ENCODE results near the gene PRKCH. TPM values are rescaled to one million over a fixed set of nuclear protein-coding genes. Genes with fewer than 3 reads are reported as not detected.

The PRKCH gene
- total RNA-seq, 1 experiment from 2014 or later = 10.3 TPM

DNA sequence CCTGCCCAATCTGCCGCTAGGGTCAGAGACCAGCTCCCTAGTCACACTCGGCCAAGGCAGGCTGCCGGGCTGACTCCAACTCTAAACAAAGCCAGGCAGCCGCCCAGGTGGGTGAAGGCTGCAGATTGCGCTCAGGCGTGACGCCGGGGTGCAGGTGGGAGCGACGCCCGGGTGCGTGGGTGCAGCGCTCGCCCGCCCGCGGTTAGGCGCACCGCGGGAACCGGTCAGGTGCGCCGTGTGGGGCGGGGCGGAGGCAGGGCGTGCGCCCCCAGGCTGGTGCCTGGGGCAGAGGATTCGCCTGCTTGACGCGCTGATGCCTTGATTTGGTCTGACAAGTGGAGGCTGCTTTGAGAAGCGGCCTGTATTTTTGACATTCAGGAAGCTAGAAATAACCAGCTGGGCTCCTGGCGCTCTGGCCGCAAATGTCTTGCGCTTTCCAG lies 247.2 kb downstream of the PRKCH start (continued):
- 0 out of 2 replicates have a peak, but pooled peaks have one; percentile 72 for TF ChIP-seq ARID4B (CRISPR knock-in tag; IDR thresholded peaks at IDR 0.05; ENCODE audit: borderline replicate concordance)
- no peak for TF ChIP-seq HMGA2 (CRISPR knock-in tag; IDR thresholded peaks at IDR 0.05)
- TF ChIP-seq, protein P1, sequence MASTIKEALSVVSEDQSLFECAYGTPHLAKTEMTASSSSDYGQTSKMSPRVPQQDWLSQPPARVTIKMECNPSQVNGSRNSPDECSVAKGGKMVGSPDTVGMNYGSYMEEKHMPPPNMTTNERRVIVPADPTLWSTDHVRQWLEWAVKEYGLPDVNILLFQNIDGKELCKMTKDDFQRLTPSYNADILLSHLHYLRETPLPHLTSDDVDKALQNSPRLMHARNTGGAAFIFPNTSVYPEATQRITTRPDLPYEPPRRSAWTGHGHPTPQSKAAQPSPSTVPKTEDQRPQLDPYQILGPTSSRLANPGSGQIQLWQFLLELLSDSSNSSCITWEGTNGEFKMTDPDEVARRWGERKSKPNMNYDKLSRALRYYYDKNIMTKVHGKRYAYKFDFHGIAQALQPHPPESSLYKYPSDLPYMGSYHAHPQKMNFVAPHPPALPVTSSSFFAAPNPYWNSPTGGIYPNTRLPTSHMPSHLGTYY (CRISPR knock-in tag; IDR thresholded peaks at IDR 0.05) = no peak
- TF ChIP-seq, protein P2, sequence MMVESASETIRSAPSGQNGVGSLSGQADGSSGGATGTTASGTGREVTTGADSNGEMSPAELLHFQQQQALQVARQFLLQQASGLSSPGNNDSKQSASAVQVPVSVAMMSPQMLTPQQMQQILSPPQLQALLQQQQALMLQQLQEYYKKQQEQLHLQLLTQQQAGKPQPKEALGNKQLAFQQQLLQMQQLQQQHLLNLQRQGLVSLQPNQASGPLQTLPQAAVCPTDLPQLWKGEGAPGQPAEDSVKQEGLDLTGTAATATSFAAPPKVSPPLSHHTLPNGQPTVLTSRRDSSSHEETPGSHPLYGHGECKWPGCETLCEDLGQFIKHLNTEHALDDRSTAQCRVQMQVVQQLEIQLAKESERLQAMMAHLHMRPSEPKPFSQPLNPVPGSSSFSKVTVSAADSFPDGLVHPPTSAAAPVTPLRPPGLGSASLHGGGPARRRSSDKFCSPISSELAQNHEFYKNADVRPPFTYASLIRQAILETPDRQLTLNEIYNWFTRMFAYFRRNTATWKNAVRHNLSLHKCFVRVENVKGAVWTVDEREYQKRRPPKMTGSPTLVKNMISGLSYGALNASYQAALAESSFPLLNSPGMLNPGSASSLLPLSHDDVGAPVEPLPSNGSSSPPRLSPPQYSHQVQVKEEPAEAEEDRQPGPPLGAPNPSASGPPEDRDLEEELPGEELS (CRISPR knock-in tag; IDR thresholded peaks at IDR 0.05) = no peak
- peak; percentile 66; the same call in 1 of the 2 replicates for TF ChIP-seq ETV6 (CRISPR knock-in tag; IDR thresholded peaks at IDR 0.05)
- TF ChIP-seq, protein P3, sequence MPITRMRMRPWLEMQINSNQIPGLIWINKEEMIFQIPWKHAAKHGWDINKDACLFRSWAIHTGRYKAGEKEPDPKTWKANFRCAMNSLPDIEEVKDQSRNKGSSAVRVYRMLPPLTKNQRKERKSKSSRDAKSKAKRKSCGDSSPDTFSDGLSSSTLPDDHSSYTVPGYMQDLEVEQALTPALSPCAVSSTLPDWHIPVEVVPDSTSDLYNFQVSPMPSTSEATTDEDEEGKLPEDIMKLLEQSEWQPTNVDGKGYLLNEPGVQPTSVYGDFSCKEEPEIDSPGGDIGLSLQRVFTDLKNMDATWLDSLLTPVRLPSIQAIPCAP (CRISPR knock-in tag; IDR thresholded peaks at IDR 0.05) = no peak
- TF ChIP-seq, protein P4, sequence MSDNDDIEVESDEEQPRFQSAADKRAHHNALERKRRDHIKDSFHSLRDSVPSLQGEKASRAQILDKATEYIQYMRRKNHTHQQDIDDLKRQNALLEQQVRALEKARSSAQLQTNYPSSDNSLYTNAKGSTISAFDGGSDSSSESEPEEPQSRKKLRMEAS (CRISPR knock-in tag; IDR thresholded peaks at IDR 0.05) = peak; percentile 74; the same call in 1 of the 2 replicates
- TF ChIP-seq CREB1 (CRISPR knock-in tag; IDR thresholded peaks at IDR 0.05) = no peak
- TF ChIP-seq HMGXB4 (CRISPR knock-in tag; IDR thresholded peaks at IDR 0.05) = peak; percentile 57; the same call in 1 of the 2 replicates
- TF ChIP-seq E2F5 (CRISPR knock-in tag; IDR thresholded peaks at IDR 0.05) = peak; percentile 83; the same call in 1 of the 2 replicates
- TF ChIP-seq, protein P5, sequence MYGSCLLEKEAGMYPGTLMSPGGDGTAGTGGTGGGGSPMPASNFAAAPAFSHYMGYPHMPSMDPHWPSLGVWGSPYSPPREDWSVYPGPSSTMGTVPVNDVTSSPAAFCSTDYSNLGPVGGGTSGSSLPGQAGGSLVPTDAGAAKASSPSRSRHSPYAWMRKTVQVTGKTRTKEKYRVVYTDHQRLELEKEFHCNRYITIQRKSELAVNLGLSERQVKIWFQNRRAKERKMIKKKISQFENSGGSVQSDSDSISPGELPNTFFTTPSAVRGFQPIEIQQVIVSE (CRISPR knock-in tag; IDR thresholded peaks at IDR 0.05; ENCODE audit: borderline replicate concordance) = no peak
- 0 out of 2 replicates have a peak, but pooled peaks have one; percentile 60 for TF ChIP-seq USF1 (CRISPR knock-in tag; IDR thresholded peaks at IDR 0.05)
- TF ChIP-seq SOX15 (CRISPR knock-in tag; IDR thresholded peaks at IDR 0.05) = no peak
- TF ChIP-seq ZNF423 (CRISPR knock-in tag; IDR thresholded peaks at IDR 0.05) = peak; percentile 78
- no peak for TF ChIP-seq KAT7 (CRISPR knock-in tag; IDR thresholded peaks at IDR 0.05; ENCODE audit: borderline replicate concordance)
- TF ChIP-seq ESRRA (CRISPR knock-in tag; IDR thresholded peaks at IDR 0.05; ENCODE audit: borderline replicate concordance) = no peak

All from WTC11 (cell line).